HG02973 (cell line): ENCODE data around the gene VPS35.
A peak's percentile ranks its signal among the peaks of the same experiment; 100 is the strongest.

Source experiments
- ATAC-seq: cut with Tn5 transposase; IDR thresholded peaks from one replicate; pipeline ENCODE4 v1.9.1; 2021; ENCODE audit warnings: moderate library complexity; ENCODE audit not compliant: unreplicated experiment

Gene VPS35

GRCh38 chr16:46620266-46621005 lies 68.5 kb downstream of the VPS35 start:
- no peak for ATAC-seq

- ATAC-seq: no peak
Measured at GRCh38 chr16:46618516-46618915, 70.5 kb downstream of the VPS35 start.

GRCh38 chr16:46614006-46614405 lies 75.0 kb downstream of the VPS35 start:
- ATAC-seq: no peak

GRCh38 chr16:46613352-46613751 lies 75.6 kb downstream of the VPS35 start:
- no peak for ATAC-seq

GRCh38 chr16:46612121-46612520 lies 76.9 kb downstream of the VPS35 start:
- ATAC-seq: peak; percentile 77

- no peak for ATAC-seq
Measured at GRCh38 chr16:46607529-46607928, 81.4 kb downstream of the VPS35 start.

GRCh38 chr16:46606231-46606630 lies 82.7 kb downstream of the VPS35 start:
- ATAC-seq: no peak
